GM23248 (cell line): Measurements from ENCODE around the gene NAA40. TPM values are rescaled to one million over a fixed set of nuclear protein-coding genes. Genes with fewer than 3 reads are reported as not detected.
"Not testable (repeated sequence)": the region's sequence is repeated elsewhere in the genome, so short reads cannot be mapped to it uniquely, and the experiment has no call there.

Experiments
- DNase-seq: peaks from one replicate; pipeline ENCODE4 v3.0.0-alpha.2; 2015
- H2AFZ ChIP-seq: fragments of 200-600 bp; sonication (generic); 2 replicates; pipeline ENCODE4 v1.6.1; 2016; ENCODE audit warnings: antibody characterized with exemption
- H3F3A ChIP-seq: fragments of 200-600 bp; sonication (generic); 2 replicates; pipeline ENCODE4 v1.6.1; 2016; ENCODE audit warnings: mild to moderate bottlenecking, antibody characterized with exemption, mixed run types; ENCODE audit not compliant: insufficient read depth
- H3K27ac ChIP-seq: fragments of 200-600 bp; sonication (generic); 2 replicates; pipeline ENCODE4 v1.5.1; 2016; ENCODE audit warnings: mild to moderate bottlenecking
- H3K27me3 ChIP-seq: fragments of 200-600 bp; sonication (generic); replicated peaks from 2 replicates; pipeline ENCODE4 v1.6.1; 2016; ENCODE audit warnings: mild to moderate bottlenecking; ENCODE audit not compliant: insufficient read depth
- H3K36me3 ChIP-seq: fragments of 200-600 bp; sonication (generic); 2 replicates; pipeline ENCODE4 v1.6.1; 2016; ENCODE audit warnings: low read depth, mild to moderate bottlenecking
- H3K4me1 ChIP-seq: fragments of 200-600 bp; sonication (generic); 2 replicates; pipeline ENCODE4 v1.6.1; 2016; ENCODE audit warnings: mild to moderate bottlenecking; ENCODE audit not compliant: insufficient read depth
- H3K4me2 ChIP-seq: fragments of 200-600 bp; sonication (generic); one replicate; pipeline ENCODE4 v1.6.1; 2016; ENCODE audit warnings: mild to moderate bottlenecking; ENCODE audit not compliant: unreplicated experiment
- H3K4me3 ChIP-seq: fragments of 200-600 bp; sonication (generic); 2 replicates; pipeline ENCODE4 v1.5.1; 2016; ENCODE audit warnings: mild to moderate bottlenecking
- H3K79me2 ChIP-seq: fragments of 200-600 bp; sonication (generic); 2 replicates; pipeline ENCODE4 v1.6.1; 2016; ENCODE audit warnings: mild to moderate bottlenecking; ENCODE audit not compliant: insufficient read depth
- H3K9ac ChIP-seq: fragments of 200-600 bp; sonication (generic); 2 replicates; pipeline ENCODE4 v1.6.1; 2016; ENCODE audit warnings: mild to moderate bottlenecking
- H3K9me2 ChIP-seq: fragments of 200-600 bp; sonication (generic); 2 replicates; pipeline ENCODE4 v1.6.1; 2016; ENCODE audit warnings: mixed run types, mild to moderate bottlenecking, moderate library complexity; ENCODE audit not compliant: insufficient read depth
- H3K9me3 ChIP-seq: fragments of 200-600 bp; sonication (generic); one replicate; pipeline ENCODE4 v1.6.1; 2017; ENCODE audit warnings: low read depth
- H4K20me1 ChIP-seq: fragments of 200-600 bp; sonication (generic); 2 replicates; pipeline ENCODE4 v1.6.0; 2016; ENCODE audit not compliant: insufficient read depth
- EZH2 ChIP-seq: fragments of 200-600 bp; sonication (generic); IDR thresholded peaks from 2 replicates; pipeline ENCODE4 v1.6.1; 2018; ENCODE audit warnings: antibody characterized with exemption, mild to moderate bottlenecking; ENCODE audit not compliant: insufficient read depth, poor library complexity, severe bottlenecking
- EZH2phosphoT487 ChIP-seq: fragments of 200-600 bp; sonication (generic); IDR thresholded peaks from 2 replicates; pipeline ENCODE4 v1.6.1; 2018; ENCODE audit warnings: antibody characterized with exemption, moderate library complexity, mild to moderate bottlenecking, low read depth; ENCODE audit not compliant: insufficient read depth
- WGBS, 2 experiments: methylation state at CpG; one replicate each; pipeline ENCODE4 v1.1.6; 2015 to 2017; ENCODE audit warnings: low lambda C conversion rate in 2 of 2, low coverage in 1 of 2; ENCODE audit errors: missing lambda C conversion rate in 2 of 2; 5-methylcytosine and 5-hydroxymethylcytosine counted together
- in situ Hi-C: fragments of 300-500 bp; cut with MboI; formaldehyde crosslinking; loops from 2 replicates; pipeline ENCODE4 v1.15.0; 2020
- polyA plus RNA-seq: library from polyadenylated mRNA; unstranded; fragments of >200 nt; fragmentation: Nextera tagmentation; extraction: Ambion mirVana; gene quantifications from 2 replicates; pipeline ENCODE4 v1.2.1, GENCODE V29; 2016
- total RNA-seq: library from RNA; depleted of rRNA; stranded (reverse); fragments of >200 nt; shearing (Covaris generic); gene quantifications from 2 replicates; pipeline ENCODE4 v1.2.3, GENCODE V29; 2014

Gene NAA40
- total and polyA plus RNA-seq, 2 experiments from 2014 or later: 11.7 to 12.0 TPM

DNA sequence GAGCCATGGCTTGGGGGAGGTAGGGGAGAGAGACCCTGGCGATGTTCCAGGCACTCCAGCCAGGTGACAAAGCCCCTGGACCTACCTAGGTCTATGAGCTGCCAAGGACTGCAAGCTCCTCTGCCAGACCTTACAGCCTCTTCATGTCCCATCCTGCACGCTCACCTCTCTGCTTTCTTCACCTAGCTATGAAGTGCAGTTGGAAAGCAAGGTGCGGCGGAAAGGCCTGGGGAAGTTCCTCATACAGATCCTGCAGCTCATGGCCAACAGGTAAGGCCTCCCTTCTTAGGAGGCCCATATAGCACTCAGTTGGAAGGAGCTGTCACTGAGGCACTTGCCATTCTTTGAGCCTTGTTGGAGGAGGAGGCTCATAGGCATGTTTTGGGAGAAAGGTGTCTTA is 13.8 kb downstream of the NAA40 start:
- no peak for DNase-seq
- Histone ChIP-seq H3K27me3 (no peaks in the 10 kb centered on the region), H3K9me2 (no peaks in the 10 kb centered on the region), H3K9ac (no peak overlapping the region), H4K20me1 (no peaks in the 10 kb centered on the region), H3F3A (no peaks in the 10 kb centered on the region), H3K36me3 (no peaks in the 10 kb centered on the region; the same call in 1 of the 2 replicates), H3K4me1 (no peaks in the 10 kb centered on the region), H3K79me2 (no peaks in the 10 kb centered on the region), H3K4me2 (no peak overlapping the region), H3K9me3 (no peaks in the 10 kb centered on the region), H3K4me3 (no peak overlapping the region), H3K27ac (no peak overlapping the region), H2AFZ (no peak overlapping the region)
- in situ Hi-C loops: no loop called here
- TF ChIP-seq EZH2: no peak
- TF ChIP-seq EZH2phosphoT487: no peak
- 94 to 95% methylated on average over 3 to 4 of the region's 4 CpGs for WGBS, 2 experiments

DNA sequence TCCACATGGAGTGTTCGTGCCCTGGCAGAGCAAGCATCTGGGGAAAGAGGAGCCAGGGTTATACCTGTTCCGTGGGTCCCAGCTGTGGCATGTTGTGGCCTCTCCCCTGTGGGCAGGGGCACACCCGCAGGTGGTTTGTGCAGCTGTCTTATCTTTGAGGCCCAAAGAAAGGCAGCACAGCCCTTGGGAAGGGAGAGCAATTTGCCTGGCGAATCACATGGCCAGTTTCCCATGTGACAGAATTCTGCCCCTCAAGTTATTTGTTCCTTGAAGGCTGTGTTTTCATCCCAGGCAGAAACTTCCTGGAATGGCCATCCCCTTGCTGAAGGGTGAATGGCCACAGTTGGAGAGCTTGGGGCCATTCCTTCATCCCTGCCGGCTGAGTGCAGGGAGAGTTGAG is 19.2 kb downstream of the NAA40 start:
- H3K36me3 ChIP-seq: no peaks in the 10 kb centered on the region

DNA sequence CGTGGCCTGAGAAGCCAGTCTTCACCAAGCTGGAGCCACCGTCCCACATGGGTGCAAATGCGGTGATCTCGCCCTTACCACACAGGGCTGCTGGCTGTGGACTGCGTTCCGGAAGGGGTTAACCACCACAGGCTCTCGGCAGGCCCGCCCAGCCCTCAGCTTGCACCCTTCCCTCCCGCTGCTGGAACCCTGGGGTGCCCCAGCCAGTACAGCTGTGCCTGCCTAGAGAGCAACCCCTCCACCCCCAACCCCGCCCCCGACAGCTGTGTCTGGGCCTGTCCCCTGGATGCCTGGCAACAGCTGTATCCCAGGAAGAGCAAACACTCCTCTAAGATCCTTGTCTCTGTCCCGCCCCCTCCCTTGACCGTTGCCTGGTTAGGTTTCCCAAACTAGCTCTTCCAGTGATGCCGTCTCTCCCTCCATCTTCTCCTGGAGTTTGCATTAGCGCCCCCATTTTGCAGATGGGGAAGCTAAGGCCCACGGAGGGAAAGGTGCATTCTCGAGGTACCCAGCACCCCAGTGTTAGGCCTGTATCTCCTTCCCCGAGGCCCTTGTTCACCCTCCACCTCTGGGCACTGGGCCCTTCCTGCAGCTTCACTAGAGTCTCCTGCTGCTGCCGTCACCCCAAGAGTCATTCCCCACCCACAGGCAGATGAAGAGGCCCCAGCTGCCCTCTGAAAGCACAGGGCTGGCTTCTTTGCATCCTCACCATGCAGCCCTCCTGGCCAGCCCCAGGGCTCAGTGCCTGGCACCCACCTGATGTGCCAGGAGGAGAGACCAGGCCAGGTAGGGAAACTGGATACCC is 23.0 kb downstream of the NAA40 start:
- H2AFZ ChIP-seq: no peak overlapping the region
- 11 to 15% methylated on average over 12 to 17 of the region's 19 CpGs for WGBS, 2 experiments

More for the DNA sequence above, 19.2 kb downstream of the NAA40 start:
- DNase-seq: no peak
- H4K20me1 ChIP-seq: no peaks in the 10 kb centered on the region
- H3K9ac ChIP-seq: no peak overlapping the region
- H3F3A ChIP-seq: no peaks in the 10 kb centered on the region
- no peak overlapping the region for H3K4me3 ChIP-seq
- TF ChIP-seq EZH2phosphoT487: no peak
- TF ChIP-seq EZH2: no peak
- no peaks in the 10 kb centered on the region for H3K9me2 ChIP-seq
- H3K79me2 ChIP-seq: no peaks in the 10 kb centered on the region
- no peak overlapping the region for H3K4me2 ChIP-seq
- H3K27me3 ChIP-seq: no peaks in the 10 kb centered on the region
- H2AFZ ChIP-seq: no peak overlapping the region
- 92 to 98% methylated on average over 5 of the region's 5 CpGs for WGBS, 2 experiments
- in situ Hi-C loops: no loop called here
- H3K4me1 ChIP-seq: peaks cover 3% of the 10 kb centered on the region; the same call in 1 of the 2 replicates
- no peaks in the 10 kb centered on the region for H3K9me3 ChIP-seq
- H3K27ac ChIP-seq: no peak overlapping the region

DNA sequence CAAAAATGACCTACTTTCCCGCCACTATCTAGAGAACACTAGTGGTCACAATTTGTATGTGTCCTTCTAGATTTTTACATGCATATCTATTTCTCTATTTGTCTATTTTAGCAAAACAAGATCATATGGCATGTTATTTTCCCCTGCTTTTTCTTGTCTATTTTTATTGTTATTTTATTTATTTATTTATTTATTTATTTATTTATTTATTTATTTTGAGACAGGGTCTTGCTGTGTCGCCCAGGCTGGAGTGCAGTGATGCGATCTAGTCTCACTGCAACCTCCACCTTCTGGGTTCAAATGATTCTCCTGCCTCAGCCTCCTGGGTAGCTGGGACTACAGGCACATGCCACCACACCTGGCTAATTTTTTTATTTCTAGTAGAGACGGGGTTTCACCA is 25.1 kb downstream of the NAA40 start:
- H3F3A ChIP-seq, in situ Hi-C loops: not testable (repeated sequence)
- 83 to 89% methylated on average over 4 of the region's 4 CpGs for WGBS, 2 experiments

More for the DNA sequence above, 23.0 kb downstream of the NAA40 start:
- peaks cover 3% of the 10 kb centered on the region; the same call in 1 of the 2 replicates for H3K4me1 ChIP-seq
- no peak overlapping the region for H3K4me2 ChIP-seq
- DNase-seq: peak; percentile 70
- H3K27me3 ChIP-seq: no peaks in the 10 kb centered on the region
- no peak overlapping the region for H3K27ac ChIP-seq
- 0 out of 2 replicates have a peak overlapping the region, but pooled peaks have one; percentile 13 for H3K9ac ChIP-seq
- in situ Hi-C loops: no loop called here
- no peaks in the 10 kb centered on the region for H3K9me3 ChIP-seq
- H3K36me3 ChIP-seq: no peaks in the 10 kb centered on the region
- no peaks in the 10 kb centered on the region for H3K9me2 ChIP-seq
- no peaks in the 10 kb centered on the region for H4K20me1 ChIP-seq
- TF ChIP-seq EZH2phosphoT487 (no peak), EZH2 (no peak)
- H3K4me3 ChIP-seq: no peak overlapping the region
- H3F3A ChIP-seq: no peaks in the 10 kb centered on the region
- H3K79me2 ChIP-seq: no peaks in the 10 kb centered on the region

More for the DNA sequence above, 25.1 kb downstream of the NAA40 start:
- H2AFZ ChIP-seq, H3K27me3 ChIP-seq, H3K9me3 ChIP-seq, H3K9me2 ChIP-seq, H3K4me3 ChIP-seq, DNase-seq, H4K20me1 ChIP-seq, H3K4me1 ChIP-seq, H3K4me2 ChIP-seq, H3K27ac ChIP-seq, H3K79me2 ChIP-seq, H3K36me3 ChIP-seq, H3K9ac ChIP-seq: not testable (repeated sequence)
